IMR-90 (cell line): ENCODE data around the gene STIM1. TPM values are rescaled to one million over a fixed set of nuclear protein-coding genes. Genes with fewer than 3 reads are reported as not detected.

Experiments
- ATAC-seq: fragments of 200-7000 bp; cut with Tn5 transposase; 2 replicates; pipeline ENCODE4 v1.9.1; 2020; ENCODE audit warnings: low read depth, mild to moderate bottlenecking, moderate library complexity
- BruUV-seq: library from RNA; stranded (reverse); fragments of 400-500 nt; replicated peaks from 2 replicates; lab custom pipeline; 2021; lab: Mats Ljungman, UMichigan
- CTCF ChIA-PET: fragments of 300-600 bp; formaldehyde crosslinking; extraction: SDS; loops from one replicate; lab custom pipeline; 2021; ENCODE audit warnings: antibody characterized with exemption; lab: Yijun Ruan, JAX
- POLR2A ChIA-PET: fragments of 300-600 bp; sonication (Branson Sonifier 250); formaldehyde crosslinking; loops from one replicate; lab custom pipeline; 2022; ENCODE audit warnings: antibody characterized with exemption; ENCODE audit not compliant: unreplicated experiment; lab: Charles Lee
- DNase-seq: peaks from one replicate; pipeline ENCODE4 v3.0.0; 2013
- H2AFZ ChIP-seq: replicated peaks from 2 replicates; pipeline ENCODE3; 2013; ENCODE audit warnings: low read length, mild to moderate bottlenecking; ENCODE audit not compliant: poor library complexity
- H2AK5ac ChIP-seq: 2 replicates; pipeline ENCODE4 v1.6.1; 2013; ENCODE audit warnings: low read depth, low read length, inconsistent platforms
- H2AK9ac ChIP-seq: replicated peaks from 2 replicates; pipeline ENCODE3; 2013; ENCODE audit warnings: mild to moderate bottlenecking, low read depth, low read length, moderate library complexity; ENCODE audit not compliant: poor library complexity
- H2BK120ac ChIP-seq: 2 replicates; pipeline ENCODE4 v1.6.1; 2013; ENCODE audit warnings: low read depth, low read length, inconsistent platforms
- H2BK15ac ChIP-seq: 3 replicates; pipeline ENCODE4 v1.6.1; 2013; ENCODE audit warnings: low read depth, low read length, inconsistent platforms
- H2BK20ac ChIP-seq: 2 replicates; pipeline ENCODE4 v1.6.1; 2013; ENCODE audit warnings: low read depth, mild to moderate bottlenecking, inconsistent platforms, low read length, moderate library complexity
- H2BK5ac ChIP-seq: 2 replicates; pipeline ENCODE4 v1.6.1; 2013; ENCODE audit warnings: mild to moderate bottlenecking, low read depth, low read length, inconsistent platforms; ENCODE audit not compliant: poor library complexity, severe bottlenecking
- H3K14ac ChIP-seq: replicated peaks from 2 replicates; pipeline ENCODE4 v1.6.1; 2013; ENCODE audit warnings: low read depth, low read length, inconsistent platforms
- H3K18ac ChIP-seq: 2 replicates; pipeline ENCODE4 v1.6.1; 2013; ENCODE audit warnings: low read depth, low read length, control low read depth
- H3K23ac ChIP-seq: 2 replicates; pipeline ENCODE4 v1.6.1; 2013; ENCODE audit warnings: low read depth, low read length, inconsistent platforms
- H3K27ac ChIP-seq: 2 replicates; pipeline ENCODE4 v1.5.1; 2013; ENCODE audit warnings: mild to moderate bottlenecking, control low read depth, low read length; ENCODE audit not compliant: insufficient read depth
- H3K27me3 ChIP-seq: 2 replicates; pipeline ENCODE4 v1.6.1; 2013; ENCODE audit warnings: low read length; ENCODE audit not compliant: control insufficient read depth, insufficient read depth
- H3K36me3 ChIP-seq: 2 replicates; pipeline ENCODE4 v1.6.1; 2013; ENCODE audit warnings: low read length, mixed read lengths; ENCODE audit not compliant: control insufficient read depth, insufficient read depth
- H3K4ac ChIP-seq: 2 replicates; pipeline ENCODE4 v1.6.1; 2013; ENCODE audit warnings: low read depth, low read length, inconsistent platforms
- H3K4me1 ChIP-seq: 2 replicates; pipeline ENCODE4 v1.6.1; 2013; ENCODE audit warnings: low read length, mixed read lengths; ENCODE audit not compliant: control insufficient read depth, insufficient read depth
- H3K4me2 ChIP-seq: 2 replicates; pipeline ENCODE4 v1.6.1; 2013; ENCODE audit warnings: low read depth, mild to moderate bottlenecking, control low read depth, low read length, moderate library complexity
- H3K4me3 ChIP-seq: 2 replicates; pipeline ENCODE4 v1.5.1; 2013; ENCODE audit warnings: low read depth, mild to moderate bottlenecking, control low read depth, low read length, moderate library complexity; ENCODE audit not compliant: insufficient read depth
- H3K56ac ChIP-seq: 2 replicates; pipeline ENCODE4 v1.6.1; 2013; ENCODE audit warnings: low read length, inconsistent platforms; ENCODE audit not compliant: insufficient read depth; ENCODE audit errors: extremely low read depth
- H3K79me1 ChIP-seq, 2 experiments: 2 replicates each; pipeline ENCODE4 v1.6.1; 2013; ENCODE audit warnings: low read length in 2 of 2, inconsistent platforms in 1 of 2, low read depth in 1 of 2
- H3K9ac ChIP-seq: 2 replicates; pipeline ENCODE4 v1.6.1; 2013; ENCODE audit warnings: low read depth, low read length, control low read depth
- H3K9me1 ChIP-seq: 2 replicates; pipeline ENCODE4 v1.6.1; 2013; ENCODE audit warnings: low read length, inconsistent platforms; ENCODE audit not compliant: insufficient read depth
- H3K9me3 ChIP-seq: 2 replicates; pipeline ENCODE4 v1.6.1; 2013; ENCODE audit warnings: low read length; ENCODE audit not compliant: control insufficient read depth, insufficient read depth
- H4K20me1 ChIP-seq: 2 replicates; pipeline ENCODE4 v1.6.1; 2013; ENCODE audit warnings: low read length, inconsistent platforms; ENCODE audit not compliant: insufficient read depth
- H4K5ac ChIP-seq: 2 replicates; pipeline ENCODE4 v1.6.1; 2013; ENCODE audit warnings: mild to moderate bottlenecking, low read depth, low read length, control low read depth
- H4K8ac ChIP-seq, 2 experiments: 2 replicates each; pipeline ENCODE4 v1.6.1; 2013; ENCODE audit warnings: low read depth in 2 of 2, low read length in 2 of 2, control low read depth in 1 of 2, inconsistent platforms in 1 of 2
- H4K91ac ChIP-seq: 2 replicates; pipeline ENCODE4 v1.6.1; 2013; ENCODE audit warnings: low read depth, low read length, inconsistent platforms; ENCODE audit not compliant: insufficient read depth
- BHLHE40 ChIP-seq: fragments of 150-350 bp; IDR thresholded peaks from 2 replicates; pipeline ENCODE4 v1.6.1; 2016; ENCODE audit warnings: mild to moderate bottlenecking, low read depth, low read length
- MAFK ChIP-seq: IDR thresholded peaks from 2 replicates; pipeline ENCODE4 v1.6.1; 2012; ENCODE audit warnings: low read depth, low read length, improper control_type of control experiment
- MXI1 ChIP-seq: IDR thresholded peaks from 2 replicates; pipeline ENCODE4 v1.6.1; 2012; ENCODE audit warnings: low read depth, mild to moderate bottlenecking, low read length, moderate library complexity, borderline replicate concordance
- NFE2L2 ChIP-seq: fragments of 150-350 bp; IDR thresholded peaks from 2 replicates; pipeline ENCODE4 v1.6.1; 2016; ENCODE audit warnings: low read depth, mild to moderate bottlenecking, low read length
- RAD21 ChIP-seq: IDR thresholded peaks from 2 replicates; pipeline ENCODE4 v1.6.1; 2012; ENCODE audit warnings: low read length, improper control_type of control experiment
- RCOR1 ChIP-seq: IDR thresholded peaks from 2 replicates; pipeline ENCODE4 v1.6.1; 2012; ENCODE audit warnings: mild to moderate bottlenecking, low read length, improper control_type of control experiment; ENCODE audit not compliant: insufficient replicate concordance
- RFX5 ChIP-seq: IDR thresholded peaks from 2 replicates; pipeline ENCODE4 v1.8.0; 2012; ENCODE audit warnings: low read depth, mild to moderate bottlenecking, low read length, moderate library complexity
- WGBS, 2 experiments: methylation state at CpG; one replicate each; pipeline versions ENCODE4 v1.1.5 to v1.1.7; 2013; ENCODE audit warnings: missing lambda C conversion rate in 2 of 2; ENCODE audit not compliant: insufficient read length in 1 of 2; ENCODE audit errors: extremely low coverage in 2 of 2; 5-methylcytosine and 5-hydroxymethylcytosine counted together
- dilution Hi-C: fragments of 300-500 bp; cut with HindIII; formaldehyde crosslinking; loops from one replicate; pipeline ENCODE4 v1.14.3; 2018; ENCODE audit warnings: low sequenced_read_pairs; ENCODE audit not compliant: unreplicated experiment
- in situ Hi-C: fragments of 300-500 bp; cut with MboI; formaldehyde crosslinking; loops from 3 replicates; pipeline ENCODE4 v1.14.3; 2019; ENCODE audit warnings: low sequenced_read_pairs, inconsistent platforms, mixed read lengths
- intact Hi-C: fragments of 100-400 bp; cut with micrococcal nuclease; formaldehyde crosslinking; loops from 2 replicates; pipeline ENCODE4 v1.10.0; 2022
- polyA plus RNA-seq, 3 experiments: library from polyadenylated mRNA; depleted of rRNA; stranded (reverse); fragments of >200 nt; gene quantifications; 2 replicates each; pipeline ENCODE4 v1.2.3, GENCODE V29; 2012; ENCODE audit warnings: low replicate concordance in 1 of 3
- total RNA-seq: library from RNA; depleted of rRNA; stranded (reverse); fragments of >200 nt; gene quantifications from 2 replicates; pipeline ENCODE4 v1.2.3, GENCODE V29; 2012
- TF ChIP-seq, protein P1 (sequence below): fragments of 150-350 bp; IDR thresholded peaks from 2 replicates; pipeline ENCODE4 v1.6.1; 2017; ENCODE audit warnings: mild to moderate bottlenecking, antibody characterized with exemption, low read length, low read depth
- TF ChIP-seq, protein P2 (sequence below): conservative IDR thresholded peaks from 2 replicates; pipeline ENCODE4 v1.5.1; 2012; ENCODE audit warnings: mild to moderate bottlenecking, low read depth, low read length, improper control_type of control experiment
- TF ChIP-seq, protein P3 (sequence below): fragments of 150-350 bp; IDR thresholded peaks from 2 replicates; pipeline ENCODE4 v1.6.1; 2016; ENCODE audit warnings: low read depth, mild to moderate bottlenecking, low read length, moderate library complexity, borderline replicate concordance

Gene STIM1
- total and polyA plus RNA-seq, 2 of the 4 experiments (the other 2 are of a cell fraction), result 17.9 to 23.0 TPM

DNA sequence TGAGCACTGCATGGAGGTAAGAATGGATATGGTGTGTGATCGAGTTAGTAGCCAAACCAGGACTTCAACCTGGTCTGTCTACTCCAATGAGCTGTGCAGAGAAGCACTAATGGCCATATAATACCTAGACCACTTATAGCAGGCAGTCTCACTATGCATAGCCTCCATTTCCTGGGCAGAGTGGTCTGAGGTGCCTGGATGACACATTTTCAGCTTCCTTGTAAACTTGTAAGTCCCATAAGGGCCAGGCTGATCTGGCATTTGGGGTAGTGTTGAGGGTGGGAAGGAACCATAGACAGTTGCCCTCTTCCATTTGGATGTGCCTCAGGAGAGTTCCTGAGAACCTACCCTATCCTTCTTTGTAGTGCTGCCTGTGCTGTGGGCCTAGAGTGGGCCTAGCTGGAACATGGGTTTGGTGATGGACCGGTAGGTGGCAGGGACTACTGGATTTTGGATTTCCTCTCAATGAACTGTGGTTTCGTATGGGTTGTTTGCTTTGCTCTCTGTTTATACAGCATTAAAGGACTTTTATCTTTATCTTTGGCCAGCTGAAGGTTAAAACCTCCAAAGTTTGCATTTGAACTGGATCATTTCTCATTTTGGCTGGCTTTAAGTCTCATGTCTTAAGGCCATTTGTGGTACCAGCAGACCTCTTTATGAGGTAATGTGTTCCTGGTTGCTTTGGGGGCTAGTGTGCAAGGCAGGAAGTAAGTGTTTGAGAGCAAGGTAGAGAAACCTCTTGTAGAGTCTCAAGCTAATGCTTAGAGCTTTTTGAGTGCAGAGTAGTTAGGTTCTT lies 86.9 kb downstream of the STIM1 start (continued):
- no peak for TF ChIP-seq RAD21

GRCh38 chr11:3942956-3943497 lies 87.6 kb downstream of the STIM1 start:
- Histone ChIP-seq H3K4me3 (no peak overlapping the region), H2BK15ac (0 out of 3 replicates have a peak overlapping the region, but pooled peaks have one; percentile 15), H4K20me1 (no peaks in the 10 kb centered on the region; the same call in 1 of the 2 replicates), H3K9ac (no peak overlapping the region), H3K9me1 (peaks cover 10% of the 10 kb centered on the region), H2AFZ (no peak overlapping the region), H3K4me1 (peaks cover 29% of the 10 kb centered on the region), H2BK120ac (no peak overlapping the region), H3K18ac (no peak overlapping the region), H4K8ac (no peak overlapping the region), H2BK20ac (no peak overlapping the region), H3K9me3 (no peaks in the 10 kb centered on the region), H3K79me1 (peaks cover 9 to 23% of the 10 kb centered on the region in 2 experiments), H4K91ac (no peak overlapping the region), H3K36me3 (no peaks in the 10 kb centered on the region), H3K4me2 (no peak overlapping the region), H2AK5ac (no peak overlapping the region), H3K56ac (no peak overlapping the region), H3K27ac (no peak overlapping the region), H3K14ac (no peak overlapping the region), H3K27me3 (no peaks in the 10 kb centered on the region), H2BK5ac (no peak overlapping the region), H3K4ac (no peak overlapping the region), H2AK9ac (no peak overlapping the region), H3K23ac (no peak overlapping the region), H4K5ac (no peak overlapping the region)
- TF ChIP-seq, protein P1, sequence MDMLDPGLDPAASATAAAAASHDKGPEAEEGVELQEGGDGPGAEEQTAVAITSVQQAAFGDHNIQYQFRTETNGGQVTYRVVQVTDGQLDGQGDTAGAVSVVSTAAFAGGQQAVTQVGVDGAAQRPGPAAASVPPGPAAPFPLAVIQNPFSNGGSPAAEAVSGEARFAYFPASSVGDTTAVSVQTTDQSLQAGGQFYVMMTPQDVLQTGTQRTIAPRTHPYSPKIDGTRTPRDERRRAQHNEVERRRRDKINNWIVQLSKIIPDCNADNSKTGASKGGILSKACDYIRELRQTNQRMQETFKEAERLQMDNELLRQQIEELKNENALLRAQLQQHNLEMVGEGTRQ, result no peak
- TF ChIP-seq, protein P2, sequence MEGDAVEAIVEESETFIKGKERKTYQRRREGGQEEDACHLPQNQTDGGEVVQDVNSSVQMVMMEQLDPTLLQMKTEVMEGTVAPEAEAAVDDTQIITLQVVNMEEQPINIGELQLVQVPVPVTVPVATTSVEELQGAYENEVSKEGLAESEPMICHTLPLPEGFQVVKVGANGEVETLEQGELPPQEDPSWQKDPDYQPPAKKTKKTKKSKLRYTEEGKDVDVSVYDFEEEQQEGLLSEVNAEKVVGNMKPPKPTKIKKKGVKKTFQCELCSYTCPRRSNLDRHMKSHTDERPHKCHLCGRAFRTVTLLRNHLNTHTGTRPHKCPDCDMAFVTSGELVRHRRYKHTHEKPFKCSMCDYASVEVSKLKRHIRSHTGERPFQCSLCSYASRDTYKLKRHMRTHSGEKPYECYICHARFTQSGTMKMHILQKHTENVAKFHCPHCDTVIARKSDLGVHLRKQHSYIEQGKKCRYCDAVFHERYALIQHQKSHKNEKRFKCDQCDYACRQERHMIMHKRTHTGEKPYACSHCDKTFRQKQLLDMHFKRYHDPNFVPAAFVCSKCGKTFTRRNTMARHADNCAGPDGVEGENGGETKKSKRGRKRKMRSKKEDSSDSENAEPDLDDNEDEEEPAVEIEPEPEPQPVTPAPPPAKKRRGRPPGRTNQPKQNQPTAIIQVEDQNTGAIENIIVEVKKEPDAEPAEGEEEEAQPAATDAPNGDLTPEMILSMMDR, result no peak
- TF ChIP-seq RCOR1, result no peak
- no peak for TF ChIP-seq MAFK
- no peak for TF ChIP-seq MXI1
- TF ChIP-seq NFE2L2, result no peak
- no peak for TF ChIP-seq RFX5
- no peak for TF ChIP-seq BHLHE40
- no peak for TF ChIP-seq RAD21
- TF ChIP-seq, protein P3, sequence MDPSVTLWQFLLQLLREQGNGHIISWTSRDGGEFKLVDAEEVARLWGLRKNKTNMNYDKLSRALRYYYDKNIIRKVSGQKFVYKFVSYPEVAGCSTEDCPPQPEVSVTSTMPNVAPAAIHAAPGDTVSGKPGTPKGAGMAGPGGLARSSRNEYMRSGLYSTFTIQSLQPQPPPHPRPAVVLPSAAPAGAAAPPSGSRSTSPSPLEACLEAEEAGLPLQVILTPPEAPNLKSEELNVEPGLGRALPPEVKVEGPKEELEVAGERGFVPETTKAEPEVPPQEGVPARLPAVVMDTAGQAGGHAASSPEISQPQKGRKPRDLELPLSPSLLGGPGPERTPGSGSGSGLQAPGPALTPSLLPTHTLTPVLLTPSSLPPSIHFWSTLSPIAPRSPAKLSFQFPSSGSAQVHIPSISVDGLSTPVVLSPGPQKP, result no peak
- no CpG with 5 or more reads among the region's 1 CpG for WGBS, 2 experiments
- dilution Hi-C loops (no loop called here), intact Hi-C loops (loop anchor here (5.0 kb wide), 1 partner anchor 86 kb away; the partner anchor contains the start of gene STIM1), in situ Hi-C loops (no loop called here)
- BruUV-seq, result no TSS peak
- DNase-seq (no peak), ATAC-seq (no peak)
- CTCF ChIA-PET, result interaction anchor here (1.5 kb wide), 1 partner anchor 9 kb away, joined by 3 read pairs; no protein-coding TSS in a partner anchor
- POLR2A ChIA-PET, result no interaction called here
